HepG2 (cell line): Measurements from ENCODE around the gene POP7. TPM values are rescaled to one million over a fixed set of nuclear protein-coding genes. Genes with fewer than 3 reads are reported as not detected.

Source experiments
- FOXA3 ChIP-seq: IDR thresholded peaks from 2 replicates; pipeline ENCODE4 v1.6.1; 2016; ENCODE audit warnings: missing genetic modification reagents, missing compliant biosample characterization
- IRF2 ChIP-seq: IDR thresholded peaks from 2 replicates; pipeline ENCODE4 v1.6.1; 2018; ENCODE audit warnings: missing genetic modification reagents, missing compliant biosample characterization
- IRX3 ChIP-seq: sonication (generic); formaldehyde crosslinking; IDR thresholded peaks from 2 replicates; pipeline ENCODE4 v1.8.1; 2023; ENCODE audit warnings: mild to moderate bottlenecking, low read depth, missing genetic modification reagents, borderline replicate concordance
- NFIC ChIP-seq: IDR thresholded peaks from 2 replicates; pipeline ENCODE4 v1.6.1; 2012; ENCODE audit warnings: mild to moderate bottlenecking, low read length, inconsistent platforms
- NFYC ChIP-seq: IDR thresholded peaks from 2 replicates; pipeline ENCODE4 v1.6.1; 2016; ENCODE audit warnings: missing genetic modification reagents, missing compliant biosample characterization
- NONO ChIP-seq, 2 experiments: fragments of 450-650 bp in 1 of 2; sonication (generic) in 1 of 2; formaldehyde crosslinking in 1 of 2; IDR thresholded peaks in 1 of 2; conservative IDR thresholded peaks in 1 of 2; 2 replicates each; pipeline versions ENCODE4 v1.6.1 to v1.8.0; 2017 to 2022; ENCODE audit warnings: mild to moderate bottlenecking in 1 of 2, missing genetic modification reagents in 1 of 2, moderate library complexity in 1 of 2
- NRL ChIP-seq: sonication (generic); formaldehyde crosslinking; IDR thresholded peaks from 2 replicates; pipeline ENCODE4 v1.5.0; 2020; ENCODE audit warnings: missing genetic modification reagents, mild to moderate bottlenecking, moderate library complexity, borderline replicate concordance
- SAP130 ChIP-seq: IDR thresholded peaks from 2 replicates; pipeline ENCODE4 v1.6.1; 2016; ENCODE audit warnings: low read depth
- YEATS2 ChIP-seq: sonication (generic); formaldehyde crosslinking; IDR thresholded peaks from 2 replicates; pipeline ENCODE4 v1.4.0; 2020; ENCODE audit warnings: missing genetic modification reagents, borderline replicate concordance
- ZFY ChIP-seq: sonication (generic); formaldehyde crosslinking; IDR thresholded peaks from 2 replicates; pipeline ENCODE4 v1.4.0; 2020; ENCODE audit warnings: missing genetic modification reagents
- ZNF20 ChIP-seq: sonication (generic); formaldehyde crosslinking; IDR thresholded peaks from 2 replicates; pipeline ENCODE4 v1.4.0; 2020; ENCODE audit warnings: mild to moderate bottlenecking, moderate library complexity, missing genetic modification reagents
- ZNF30 ChIP-seq: sonication (generic); formaldehyde crosslinking; IDR thresholded peaks from 2 replicates; pipeline ENCODE4 v1.5.0; 2020; ENCODE audit warnings: mild to moderate bottlenecking, missing genetic modification reagents
- ZNF557 ChIP-seq: sonication (generic); formaldehyde crosslinking; IDR thresholded peaks from 2 replicates; pipeline ENCODE4 v1.4.0; 2020; ENCODE audit warnings: missing genetic modification reagents
- polyA plus RNA-seq, 8 experiments: library from polyadenylated mRNA; depleted of rRNA in 3 of 8; stranded (reverse) in 7 of 8; unstranded in 1 of 8; fragments of >200 nt; fragmentation: Illumina TruSeq in 4 of 8; extraction: Trizol in 4 of 8; gene quantifications; 2 replicates each; pipeline versions ENCODE4 v1.2.1 to v1.2.3, GENCODE V29; 2011 to 2016; ENCODE audit warnings: low read depth in 4 of 8, missing spikeins in 1 of 8, mixed read lengths in 1 of 8; ENCODE audit not compliant: insufficient read depth in 1 of 8
- total RNA-seq, 5 experiments: library from RNA; depleted of rRNA; stranded (reverse); fragments of >200 nt; fragmentation: Illumina TruSeq; extraction: Trizol; gene quantifications; 2 replicates each; pipeline ENCODE4 v1.2.3, GENCODE V29; 2016; ENCODE audit warnings: low read depth in 1 of 5
- TF ChIP-seq, protein P1 (sequence below): sonication (generic); formaldehyde crosslinking; IDR thresholded peaks from 2 replicates; pipeline ENCODE4 v1.4.0; 2020; ENCODE audit warnings: missing genetic modification reagents; ENCODE audit errors: not compliant biosample characterization
- TF ChIP-seq, protein P2 (sequence below): sonication (generic); formaldehyde crosslinking; IDR thresholded peaks from 2 replicates; pipeline ENCODE4 v1.5.0; 2020; ENCODE audit warnings: missing genetic modification reagents, mild to moderate bottlenecking, borderline replicate concordance
- TF ChIP-seq, protein P3 (sequence below): IDR thresholded peaks from 2 replicates; pipeline ENCODE4 v1.6.1; 2016
- TF ChIP-seq, protein P4 (sequence below): IDR thresholded peaks from 2 replicates; pipeline ENCODE4 v1.4.0; 2020; ENCODE audit warnings: mild to moderate bottlenecking, missing genetic modification reagents
- TF ChIP-seq, protein P5 (sequence below): sonication (generic); formaldehyde crosslinking; IDR thresholded peaks from 2 replicates; pipeline ENCODE4 v1.5.0; 2020; ENCODE audit warnings: mild to moderate bottlenecking, missing genetic modification reagents

The POP7 gene
- total and polyA plus RNA-seq, 2 of the 13 experiments (the other 11 are each of a cell fraction or from before 2014, with no cell fraction given), result 63.9 to 91.1 TPM

DNA sequence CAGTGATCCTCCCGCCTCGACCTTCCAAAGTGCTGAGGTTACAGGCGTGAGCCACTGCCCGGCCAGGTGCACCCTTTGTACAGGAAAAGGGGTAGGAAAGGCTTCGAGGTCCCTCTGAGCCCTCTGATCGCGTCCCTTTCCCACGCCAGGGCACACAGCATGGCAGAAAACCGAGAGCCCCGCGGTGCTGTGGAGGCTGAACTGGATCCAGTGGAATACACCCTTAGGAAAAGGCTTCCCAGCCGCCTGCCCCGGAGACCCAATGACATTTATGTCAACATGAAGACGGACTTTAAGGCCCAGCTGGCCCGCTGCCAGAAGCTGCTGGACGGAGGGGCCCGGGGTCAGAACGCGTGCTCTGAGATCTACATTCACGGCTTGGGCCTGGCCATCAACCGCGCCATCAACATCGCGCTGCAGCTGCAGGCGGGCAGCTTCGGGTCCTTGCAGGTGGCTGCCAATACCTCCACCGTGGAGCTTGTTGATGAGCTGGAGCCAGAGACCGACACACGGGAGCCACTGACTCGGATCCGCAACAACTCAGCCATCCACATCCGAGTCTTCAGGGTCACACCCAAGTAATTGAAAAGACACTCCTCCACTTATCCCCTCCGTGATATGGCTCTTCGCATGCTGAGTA, 871 bp downstream of the POP7 start (continued):
- TF ChIP-seq, protein P1, sequence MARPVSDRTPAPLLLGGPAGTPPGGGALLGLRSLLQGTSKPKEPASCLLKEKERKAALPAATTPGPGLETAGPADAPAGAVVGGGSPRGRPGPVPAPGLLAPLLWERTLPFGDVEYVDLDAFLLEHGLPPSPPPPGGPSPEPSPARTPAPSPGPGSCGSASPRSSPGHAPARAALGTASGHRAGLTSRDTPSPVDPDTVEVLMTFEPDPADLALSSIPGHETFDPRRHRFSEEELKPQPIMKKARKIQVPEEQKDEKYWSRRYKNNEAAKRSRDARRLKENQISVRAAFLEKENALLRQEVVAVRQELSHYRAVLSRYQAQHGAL (CRISPR knock-in tag), result no peak
- peak; percentile 70; the same call in 1 of the 2 replicates for TF ChIP-seq NRL (CRISPR knock-in tag)
- TF ChIP-seq ZNF557, result 0 out of 2 replicates have a peak, but pooled peaks have one; percentile 37
- peak; percentile 82 for TF ChIP-seq ZFY (CRISPR knock-in tag)
- TF ChIP-seq IRF2, result no peak
- TF ChIP-seq IRX3 (CRISPR knock-in tag), result no peak
- no peak for TF ChIP-seq NFYC (CRISPR knock-in tag)
- TF ChIP-seq, protein P2, sequence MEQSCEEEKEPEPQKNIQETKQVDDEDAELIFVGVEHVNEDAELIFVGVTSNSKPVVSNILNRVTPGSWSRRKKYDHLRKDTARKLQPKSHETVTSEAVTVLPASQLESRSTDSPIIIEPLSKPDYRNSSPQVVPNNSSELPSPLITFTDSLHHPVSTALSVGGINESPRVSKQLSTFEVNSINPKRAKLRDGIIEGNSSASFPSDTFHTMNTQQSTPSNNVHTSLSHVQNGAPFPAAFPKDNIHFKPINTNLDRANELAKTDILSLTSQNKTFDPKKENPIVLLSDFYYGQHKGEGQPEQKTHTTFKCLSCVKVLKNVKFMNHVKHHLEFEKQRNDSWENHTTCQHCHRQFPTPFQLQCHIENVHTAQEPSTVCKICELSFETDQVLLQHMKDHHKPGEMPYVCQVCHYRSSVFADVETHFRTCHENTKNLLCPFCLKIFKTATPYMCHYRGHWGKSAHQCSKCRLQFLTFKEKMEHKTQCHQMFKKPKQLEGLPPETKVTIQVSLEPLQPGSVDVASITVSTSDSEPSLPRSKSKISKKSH, result peak; percentile 75
- peak; percentile 87; the same call in 1 of the 2 replicates for TF ChIP-seq ZNF30 (CRISPR knock-in tag)
- TF ChIP-seq FOXA3 (CRISPR knock-in tag), result peak; percentile 84
- TF ChIP-seq, protein P3, sequence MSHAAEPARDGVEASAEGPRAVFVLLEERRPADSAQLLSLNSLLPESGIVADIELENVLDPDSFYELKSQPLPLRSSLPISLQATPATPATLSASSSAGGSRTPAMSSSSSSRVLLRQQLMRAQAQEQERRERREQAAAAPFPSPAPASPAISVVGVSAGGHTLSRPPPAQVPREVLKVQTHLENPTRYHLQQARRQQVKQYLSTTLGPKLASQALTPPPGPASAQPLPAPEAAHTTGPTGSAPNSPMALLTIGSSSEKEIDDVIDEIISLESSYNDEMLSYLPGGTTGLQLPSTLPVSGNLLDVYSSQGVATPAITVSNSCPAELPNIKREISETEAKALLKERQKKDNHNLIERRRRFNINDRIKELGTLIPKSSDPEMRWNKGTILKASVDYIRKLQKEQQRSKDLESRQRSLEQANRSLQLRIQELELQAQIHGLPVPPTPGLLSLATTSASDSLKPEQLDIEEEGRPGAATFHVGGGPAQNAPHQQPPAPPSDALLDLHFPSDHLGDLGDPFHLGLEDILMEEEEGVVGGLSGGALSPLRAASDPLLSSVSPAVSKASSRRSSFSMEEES (CRISPR knock-in tag), result 0 out of 2 replicates have a peak, but pooled peaks have one; percentile 14
- TF ChIP-seq, protein P4, sequence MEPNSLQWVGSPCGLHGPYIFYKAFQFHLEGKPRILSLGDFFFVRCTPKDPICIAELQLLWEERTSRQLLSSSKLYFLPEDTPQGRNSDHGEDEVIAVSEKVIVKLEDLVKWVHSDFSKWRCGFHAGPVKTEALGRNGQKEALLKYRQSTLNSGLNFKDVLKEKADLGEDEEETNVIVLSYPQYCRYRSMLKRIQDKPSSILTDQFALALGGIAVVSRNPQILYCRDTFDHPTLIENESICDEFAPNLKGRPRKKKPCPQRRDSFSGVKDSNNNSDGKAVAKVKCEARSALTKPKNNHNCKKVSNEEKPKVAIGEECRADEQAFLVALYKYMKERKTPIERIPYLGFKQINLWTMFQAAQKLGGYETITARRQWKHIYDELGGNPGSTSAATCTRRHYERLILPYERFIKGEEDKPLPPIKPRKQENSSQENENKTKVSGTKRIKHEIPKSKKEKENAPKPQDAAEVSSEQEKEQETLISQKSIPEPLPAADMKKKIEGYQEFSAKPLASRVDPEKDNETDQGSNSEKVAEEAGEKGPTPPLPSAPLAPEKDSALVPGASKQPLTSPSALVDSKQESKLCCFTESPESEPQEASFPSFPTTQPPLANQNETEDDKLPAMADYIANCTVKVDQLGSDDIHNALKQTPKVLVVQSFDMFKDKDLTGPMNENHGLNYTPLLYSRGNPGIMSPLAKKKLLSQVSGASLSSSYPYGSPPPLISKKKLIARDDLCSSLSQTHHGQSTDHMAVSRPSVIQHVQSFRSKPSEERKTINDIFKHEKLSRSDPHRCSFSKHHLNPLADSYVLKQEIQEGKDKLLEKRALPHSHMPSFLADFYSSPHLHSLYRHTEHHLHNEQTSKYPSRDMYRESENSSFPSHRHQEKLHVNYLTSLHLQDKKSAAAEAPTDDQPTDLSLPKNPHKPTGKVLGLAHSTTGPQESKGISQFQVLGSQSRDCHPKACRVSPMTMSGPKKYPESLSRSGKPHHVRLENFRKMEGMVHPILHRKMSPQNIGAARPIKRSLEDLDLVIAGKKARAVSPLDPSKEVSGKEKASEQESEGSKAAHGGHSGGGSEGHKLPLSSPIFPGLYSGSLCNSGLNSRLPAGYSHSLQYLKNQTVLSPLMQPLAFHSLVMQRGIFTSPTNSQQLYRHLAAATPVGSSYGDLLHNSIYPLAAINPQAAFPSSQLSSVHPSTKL, result peak; percentile 24; the same call in 1 of the 2 replicates
- peak; percentile 65; the same call in 1 of the 2 replicates for TF ChIP-seq NFIC
- no peak for TF ChIP-seq ZNF20 (CRISPR knock-in tag)
- TF ChIP-seq NONO (IDR thresholded peaks at IDR 0.05), result no peak
- TF ChIP-seq NONO (CRISPR knock-in tag; conservative IDR thresholded peaks at IDR 0.05), result peak; percentile 45; the same call in 1 of the 2 replicates
- TF ChIP-seq YEATS2 (CRISPR knock-in tag), result peak; percentile 37; the same call in 1 of the 2 replicates
- peak; percentile 57; the same call in 1 of the 2 replicates for TF ChIP-seq SAP130 (CRISPR knock-in tag)
- TF ChIP-seq, protein P5, sequence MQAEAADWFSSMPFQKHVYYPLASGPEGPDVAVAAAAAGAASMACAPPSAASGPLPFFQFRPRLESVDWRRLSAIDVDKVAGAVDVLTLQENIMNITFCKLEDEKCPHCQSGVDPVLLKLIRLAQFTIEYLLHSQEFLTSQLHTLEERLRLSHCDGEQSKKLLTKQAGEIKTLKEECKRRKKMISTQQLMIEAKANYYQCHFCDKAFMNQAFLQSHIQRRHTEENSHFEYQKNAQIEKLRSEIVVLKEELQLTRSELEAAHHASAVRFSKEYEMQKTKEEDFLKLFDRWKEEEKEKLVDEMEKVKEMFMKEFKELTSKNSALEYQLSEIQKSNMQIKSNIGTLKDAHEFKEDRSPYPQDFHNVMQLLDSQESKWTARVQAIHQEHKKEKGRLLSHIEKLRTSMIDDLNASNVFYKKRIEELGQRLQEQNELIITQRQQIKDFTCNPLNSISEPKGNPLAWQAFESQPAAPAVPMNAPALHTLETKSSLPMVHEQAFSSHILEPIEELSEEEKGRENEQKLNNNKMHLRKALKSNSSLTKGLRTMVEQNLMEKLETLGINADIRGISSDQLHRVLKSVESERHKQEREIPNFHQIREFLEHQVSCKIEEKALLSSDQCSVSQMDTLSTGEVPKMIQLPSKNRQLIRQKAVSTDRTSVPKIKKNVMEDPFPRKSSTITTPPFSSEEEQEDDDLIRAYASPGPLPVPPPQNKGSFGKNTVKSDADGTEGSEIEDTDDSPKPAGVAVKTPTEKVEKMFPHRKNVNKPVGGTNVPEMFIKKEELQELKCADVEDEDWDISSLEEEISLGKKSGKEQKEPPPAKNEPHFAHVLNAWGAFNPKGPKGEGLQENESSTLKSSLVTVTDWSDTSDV (CRISPR knock-in tag), result 0 out of 2 replicates have a peak, but pooled peaks have one; percentile 19
